Endothelial cell (in vitro differentiated cells): ENCODE measurements around the gene GPC3. TPM values are rescaled to one million over a fixed set of nuclear protein-coding genes. Genes with fewer than 3 reads are reported as not detected.

ENCODE experiments used
- DNase-seq: peaks from one replicate; pipeline ENCODE4 v3.0.0; 2021; ENCODE audit warnings: low spot score
- H3K27ac Mint-ChIP-seq: one replicate; pipeline ENCODE4 v1.8.0; 2021; ENCODE audit warnings: mixed read lengths, inconsistent platforms; ENCODE audit not compliant: unreplicated experiment
- H3K27me3 Mint-ChIP-seq: one replicate; pipeline ENCODE4 v1.8.0; 2021; ENCODE audit warnings: mild to moderate bottlenecking, moderate library complexity, mixed read lengths, inconsistent platforms; ENCODE audit not compliant: unreplicated experiment
- H3K36me3 Mint-ChIP-seq: one replicate; pipeline ENCODE4 v1.8.0; 2021; ENCODE audit warnings: mild to moderate bottlenecking, low read depth, mixed read lengths, inconsistent platforms; ENCODE audit not compliant: unreplicated experiment
- H3K4me1 Mint-ChIP-seq: one replicate; pipeline ENCODE4 v1.8.0; 2021; ENCODE audit warnings: mild to moderate bottlenecking, mixed read lengths, inconsistent platforms; ENCODE audit not compliant: unreplicated experiment
- H3K4me3 Mint-ChIP-seq: one replicate; pipeline ENCODE4 v1.8.0; 2021; ENCODE audit warnings: mild to moderate bottlenecking, mixed read lengths, inconsistent platforms; ENCODE audit not compliant: unreplicated experiment
- H3K9me3 Mint-ChIP-seq: one replicate; pipeline ENCODE4 v1.8.0; 2021; ENCODE audit warnings: mixed read lengths, inconsistent platforms; ENCODE audit not compliant: unreplicated experiment
- CTCF ChIP-seq: fragments of 200-600 bp; sonication (generic); IDR thresholded peaks from one replicate; pipeline ENCODE4 v1.5.0; 2021; ENCODE audit warnings: antibody characterized with exemption; ENCODE audit not compliant: unreplicated experiment
- total RNA-seq: library from RNA; stranded (reverse); fragmentation: NEBNext Ultra II Directional; extraction: Animal tissue kit (Norgen Biotek cat#: 25700); gene quantifications from one replicate; pipeline ENCODE4 v1.2.1, GENCODE V29; 2021; ENCODE audit not compliant: unreplicated experiment

GPC3 gene
- total RNA-seq, 1 donor from 2014 or later = 4.7 TPM

GRCh38 chrX:133749370-133749769 is 236.0 kb downstream of the GPC3 start:
- Mint-ChIP-seq H3K4me3 (no peak overlapping the region), H3K27me3 (no peaks in the 10 kb centered on the region), H3K27ac (peak overlapping the region; percentile 54), H3K36me3 (no peaks in the 10 kb centered on the region), H3K4me1 (peaks cover 6% of the 10 kb centered on the region), H3K9me3 (no peaks in the 10 kb centered on the region)
- TF ChIP-seq CTCF = no peak
- DNase-seq = no peak

- no peak for TF ChIP-seq CTCF
- no peak overlapping the region for H3K4me3 Mint-ChIP-seq
- H3K36me3 Mint-ChIP-seq = no peaks in the 10 kb centered on the region
- DNase-seq = no peak
- H3K9me3 Mint-ChIP-seq = no peaks in the 10 kb centered on the region
- no peak overlapping the region for H3K27ac Mint-ChIP-seq
- H3K27me3 Mint-ChIP-seq = no peaks in the 10 kb centered on the region
- H3K4me1 Mint-ChIP-seq = peaks cover 6% of the 10 kb centered on the region
Measured at GRCh38 chrX:133747196-133747595, 238.2 kb downstream of the GPC3 start.

- no peak for DNase-seq
- Mint-ChIP-seq H3K4me3 (no peak overlapping the region), H3K36me3 (no peaks in the 10 kb centered on the region), H3K27me3 (peaks cover 1% of the 10 kb centered on the region), H3K27ac (no peak overlapping the region), H3K9me3 (no peaks in the 10 kb centered on the region), H3K4me1 (peaks cover 6% of the 10 kb centered on the region)
- TF ChIP-seq CTCF = no peak
Measured at GRCh38 chrX:133746593-133746992, 238.8 kb downstream of the GPC3 start.

- Mint-ChIP-seq H3K27ac (no peak overlapping the region), H3K4me3 (no peak overlapping the region), H3K36me3 (no peaks in the 10 kb centered on the region), H3K27me3 (peaks cover 1% of the 10 kb centered on the region), H3K4me1 (peaks cover 6% of the 10 kb centered on the region), H3K9me3 (no peaks in the 10 kb centered on the region)
- no peak for DNase-seq
- no peak for TF ChIP-seq CTCF
Measured at GRCh38 chrX:133745349-133745748, 240.0 kb downstream of the GPC3 start.

GRCh38 chrX:133742602-133743305 is 242.6 kb downstream of the GPC3 start:
- Mint-ChIP-seq H3K4me1 (no peaks in the 10 kb centered on the region), H3K27me3 (peaks cover 1% of the 10 kb centered on the region), H3K9me3 (no peaks in the 10 kb centered on the region), H3K36me3 (no peaks in the 10 kb centered on the region), H3K4me3 (no peak overlapping the region), H3K27ac (no peak overlapping the region)
- no peak for DNase-seq
- no peak for TF ChIP-seq CTCF
